IMR-90 (cell line): Measurements from ENCODE around the gene BMPER. TPM values are rescaled to one million over a fixed set of nuclear protein-coding genes. Genes with fewer than 3 reads are reported as not detected.

Source experiments
- ATAC-seq: fragments of 200-7000 bp; cut with Tn5 transposase; 2 replicates; pipeline ENCODE4 v1.9.1; 2020; ENCODE audit warnings: low read depth, mild to moderate bottlenecking, moderate library complexity
- BruUV-seq: library from RNA; stranded (reverse); fragments of 400-500 nt; replicated peaks from 2 replicates; lab custom pipeline; 2021; lab: Mats Ljungman, UMichigan
- CTCF ChIA-PET: fragments of 300-600 bp; formaldehyde crosslinking; extraction: SDS; loops from one replicate; lab custom pipeline; 2021; ENCODE audit warnings: antibody characterized with exemption; lab: Yijun Ruan, JAX
- POLR2A ChIA-PET: fragments of 300-600 bp; sonication (Branson Sonifier 250); formaldehyde crosslinking; loops from one replicate; lab custom pipeline; 2022; ENCODE audit warnings: antibody characterized with exemption; ENCODE audit not compliant: unreplicated experiment; lab: Charles Lee
- DNase-seq: peaks from one replicate; pipeline ENCODE4 v3.0.0; 2013
- H2AFZ ChIP-seq: replicated peaks from 2 replicates; pipeline ENCODE3; 2013; ENCODE audit warnings: low read length, mild to moderate bottlenecking; ENCODE audit not compliant: poor library complexity
- H2AK5ac ChIP-seq: 2 replicates; pipeline ENCODE4 v1.6.1; 2013; ENCODE audit warnings: low read depth, low read length, inconsistent platforms
- H2AK9ac ChIP-seq: replicated peaks from 2 replicates; pipeline ENCODE3; 2013; ENCODE audit warnings: mild to moderate bottlenecking, low read depth, low read length, moderate library complexity; ENCODE audit not compliant: poor library complexity
- H2BK120ac ChIP-seq: 2 replicates; pipeline ENCODE4 v1.6.1; 2013; ENCODE audit warnings: low read depth, low read length, inconsistent platforms
- H2BK15ac ChIP-seq: 3 replicates; pipeline ENCODE4 v1.6.1; 2013; ENCODE audit warnings: low read depth, low read length, inconsistent platforms
- H2BK20ac ChIP-seq: 2 replicates; pipeline ENCODE4 v1.6.1; 2013; ENCODE audit warnings: low read depth, mild to moderate bottlenecking, inconsistent platforms, low read length, moderate library complexity
- H2BK5ac ChIP-seq: 2 replicates; pipeline ENCODE4 v1.6.1; 2013; ENCODE audit warnings: mild to moderate bottlenecking, low read depth, low read length, inconsistent platforms; ENCODE audit not compliant: poor library complexity, severe bottlenecking
- H3K14ac ChIP-seq: replicated peaks from 2 replicates; pipeline ENCODE4 v1.6.1; 2013; ENCODE audit warnings: low read depth, low read length, inconsistent platforms
- H3K18ac ChIP-seq: 2 replicates; pipeline ENCODE4 v1.6.1; 2013; ENCODE audit warnings: low read depth, low read length, control low read depth
- H3K23ac ChIP-seq: 2 replicates; pipeline ENCODE4 v1.6.1; 2013; ENCODE audit warnings: low read depth, low read length, inconsistent platforms
- H3K27ac ChIP-seq: 2 replicates; pipeline ENCODE4 v1.5.1; 2013; ENCODE audit warnings: mild to moderate bottlenecking, control low read depth, low read length; ENCODE audit not compliant: insufficient read depth
- H3K27me3 ChIP-seq: 2 replicates; pipeline ENCODE4 v1.6.1; 2013; ENCODE audit warnings: low read length; ENCODE audit not compliant: control insufficient read depth, insufficient read depth
- H3K36me3 ChIP-seq: 2 replicates; pipeline ENCODE4 v1.6.1; 2013; ENCODE audit warnings: low read length, mixed read lengths; ENCODE audit not compliant: control insufficient read depth, insufficient read depth
- H3K4ac ChIP-seq: 2 replicates; pipeline ENCODE4 v1.6.1; 2013; ENCODE audit warnings: low read depth, low read length, inconsistent platforms
- H3K4me1 ChIP-seq: 2 replicates; pipeline ENCODE4 v1.6.1; 2013; ENCODE audit warnings: low read length, mixed read lengths; ENCODE audit not compliant: control insufficient read depth, insufficient read depth
- H3K4me2 ChIP-seq: 2 replicates; pipeline ENCODE4 v1.6.1; 2013; ENCODE audit warnings: low read depth, mild to moderate bottlenecking, control low read depth, low read length, moderate library complexity
- H3K4me3 ChIP-seq: 2 replicates; pipeline ENCODE4 v1.5.1; 2013; ENCODE audit warnings: low read depth, mild to moderate bottlenecking, control low read depth, low read length, moderate library complexity; ENCODE audit not compliant: insufficient read depth
- H3K56ac ChIP-seq: 2 replicates; pipeline ENCODE4 v1.6.1; 2013; ENCODE audit warnings: low read length, inconsistent platforms; ENCODE audit not compliant: insufficient read depth; ENCODE audit errors: extremely low read depth
- H3K79me1 ChIP-seq, 2 experiments: 2 replicates each; pipeline ENCODE4 v1.6.1; 2013; ENCODE audit warnings: low read length in 2 of 2, inconsistent platforms in 1 of 2, low read depth in 1 of 2
- H3K9ac ChIP-seq: 2 replicates; pipeline ENCODE4 v1.6.1; 2013; ENCODE audit warnings: low read depth, low read length, control low read depth
- H3K9me1 ChIP-seq: 2 replicates; pipeline ENCODE4 v1.6.1; 2013; ENCODE audit warnings: low read length, inconsistent platforms; ENCODE audit not compliant: insufficient read depth
- H3K9me3 ChIP-seq: 2 replicates; pipeline ENCODE4 v1.6.1; 2013; ENCODE audit warnings: low read length; ENCODE audit not compliant: control insufficient read depth, insufficient read depth
- H4K20me1 ChIP-seq: 2 replicates; pipeline ENCODE4 v1.6.1; 2013; ENCODE audit warnings: low read length, inconsistent platforms; ENCODE audit not compliant: insufficient read depth
- H4K5ac ChIP-seq: 2 replicates; pipeline ENCODE4 v1.6.1; 2013; ENCODE audit warnings: mild to moderate bottlenecking, low read depth, low read length, control low read depth
- H4K8ac ChIP-seq, 2 experiments: 2 replicates each; pipeline ENCODE4 v1.6.1; 2013; ENCODE audit warnings: low read depth in 2 of 2, low read length in 2 of 2, control low read depth in 1 of 2, inconsistent platforms in 1 of 2
- H4K91ac ChIP-seq: 2 replicates; pipeline ENCODE4 v1.6.1; 2013; ENCODE audit warnings: low read depth, low read length, inconsistent platforms; ENCODE audit not compliant: insufficient read depth
- CEBPB ChIP-seq: IDR thresholded peaks from 2 replicates; pipeline ENCODE4 v1.6.1; 2012; ENCODE audit warnings: low read depth, low read length, improper control_type of control experiment
- MAFK ChIP-seq: IDR thresholded peaks from 2 replicates; pipeline ENCODE4 v1.6.1; 2012; ENCODE audit warnings: low read depth, low read length, improper control_type of control experiment
- MAZ ChIP-seq: IDR thresholded peaks from 2 replicates; pipeline ENCODE4 v1.6.1; 2012; ENCODE audit warnings: low read depth, mild to moderate bottlenecking, low read length, improper control_type of control experiment, moderate library complexity, borderline replicate concordance
- MXI1 ChIP-seq: IDR thresholded peaks from 2 replicates; pipeline ENCODE4 v1.6.1; 2012; ENCODE audit warnings: low read depth, mild to moderate bottlenecking, low read length, moderate library complexity, borderline replicate concordance
- NFE2L2 ChIP-seq: fragments of 150-350 bp; IDR thresholded peaks from 2 replicates; pipeline ENCODE4 v1.6.1; 2016; ENCODE audit warnings: low read depth, mild to moderate bottlenecking, low read length
- POLR2A ChIP-seq: IDR thresholded peaks from 2 replicates; pipeline ENCODE4 v1.6.1; 2012; ENCODE audit warnings: mild to moderate bottlenecking, low read depth, low read length
- RFX5 ChIP-seq: IDR thresholded peaks from 2 replicates; pipeline ENCODE4 v1.8.0; 2012; ENCODE audit warnings: low read depth, mild to moderate bottlenecking, low read length, moderate library complexity
- WGBS, 2 experiments: methylation state at CpG; one replicate each; pipeline versions ENCODE4 v1.1.5 to v1.1.7; 2013; ENCODE audit warnings: missing lambda C conversion rate in 2 of 2; ENCODE audit not compliant: insufficient read length in 1 of 2; ENCODE audit errors: extremely low coverage in 2 of 2; 5-methylcytosine and 5-hydroxymethylcytosine counted together
- dilution Hi-C: fragments of 300-500 bp; cut with HindIII; formaldehyde crosslinking; loops from one replicate; pipeline ENCODE4 v1.14.3; 2018; ENCODE audit warnings: low sequenced_read_pairs; ENCODE audit not compliant: unreplicated experiment
- in situ Hi-C: fragments of 300-500 bp; cut with MboI; formaldehyde crosslinking; loops from 3 replicates; pipeline ENCODE4 v1.14.3; 2019; ENCODE audit warnings: low sequenced_read_pairs, inconsistent platforms, mixed read lengths
- intact Hi-C: fragments of 100-400 bp; cut with micrococcal nuclease; formaldehyde crosslinking; loops from 2 replicates; pipeline ENCODE4 v1.10.0; 2022
- polyA plus RNA-seq, 3 experiments: library from polyadenylated mRNA; depleted of rRNA; stranded (reverse); fragments of >200 nt; gene quantifications; 2 replicates each; pipeline ENCODE4 v1.2.3, GENCODE V29; 2012; ENCODE audit warnings: low replicate concordance in 1 of 3
- total RNA-seq: library from RNA; depleted of rRNA; stranded (reverse); fragments of >200 nt; gene quantifications from 2 replicates; pipeline ENCODE4 v1.2.3, GENCODE V29; 2012
- TF ChIP-seq, protein P1 (sequence below): fragments of 150-350 bp; IDR thresholded peaks from 2 replicates; pipeline ENCODE4 v1.6.1; 2016; ENCODE audit warnings: low read depth, mild to moderate bottlenecking, low read length, moderate library complexity, borderline replicate concordance
- TF ChIP-seq, protein P2 (sequence below): conservative IDR thresholded peaks from 2 replicates; pipeline ENCODE4 v1.5.1; 2012; ENCODE audit warnings: mild to moderate bottlenecking, low read depth, low read length, improper control_type of control experiment
- TF ChIP-seq, protein P3 (sequence below): fragments of 150-350 bp; IDR thresholded peaks from 2 replicates; pipeline ENCODE4 v1.6.1; 2017; ENCODE audit warnings: mild to moderate bottlenecking, antibody characterized with exemption, low read length, low read depth

Gene BMPER
- total and polyA plus RNA-seq, 2 of the 4 experiments (the other 2 are of a cell fraction) = 6.2 to 7.9 TPM

GRCh38 chr7:34128762-34129161 lies 223.4 kb downstream of the BMPER start:
- no peak overlapping the region for H2BK15ac ChIP-seq
- WGBS, 2 experiments = no CpG with 5 or more reads among the region's 5 CpGs
- H3K23ac ChIP-seq = no peak overlapping the region
- H3K56ac ChIP-seq = no peak overlapping the region
- no peak overlapping the region for H2AK5ac ChIP-seq
- TF ChIP-seq MAZ (no peak), CEBPB (no peak), MAFK (no peak), RFX5 (no peak), POLR2A (no peak), NFE2L2 (no peak), MXI1 (no peak)
- TF ChIP-seq, protein P1, sequence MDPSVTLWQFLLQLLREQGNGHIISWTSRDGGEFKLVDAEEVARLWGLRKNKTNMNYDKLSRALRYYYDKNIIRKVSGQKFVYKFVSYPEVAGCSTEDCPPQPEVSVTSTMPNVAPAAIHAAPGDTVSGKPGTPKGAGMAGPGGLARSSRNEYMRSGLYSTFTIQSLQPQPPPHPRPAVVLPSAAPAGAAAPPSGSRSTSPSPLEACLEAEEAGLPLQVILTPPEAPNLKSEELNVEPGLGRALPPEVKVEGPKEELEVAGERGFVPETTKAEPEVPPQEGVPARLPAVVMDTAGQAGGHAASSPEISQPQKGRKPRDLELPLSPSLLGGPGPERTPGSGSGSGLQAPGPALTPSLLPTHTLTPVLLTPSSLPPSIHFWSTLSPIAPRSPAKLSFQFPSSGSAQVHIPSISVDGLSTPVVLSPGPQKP = no peak
- TF ChIP-seq, protein P2, sequence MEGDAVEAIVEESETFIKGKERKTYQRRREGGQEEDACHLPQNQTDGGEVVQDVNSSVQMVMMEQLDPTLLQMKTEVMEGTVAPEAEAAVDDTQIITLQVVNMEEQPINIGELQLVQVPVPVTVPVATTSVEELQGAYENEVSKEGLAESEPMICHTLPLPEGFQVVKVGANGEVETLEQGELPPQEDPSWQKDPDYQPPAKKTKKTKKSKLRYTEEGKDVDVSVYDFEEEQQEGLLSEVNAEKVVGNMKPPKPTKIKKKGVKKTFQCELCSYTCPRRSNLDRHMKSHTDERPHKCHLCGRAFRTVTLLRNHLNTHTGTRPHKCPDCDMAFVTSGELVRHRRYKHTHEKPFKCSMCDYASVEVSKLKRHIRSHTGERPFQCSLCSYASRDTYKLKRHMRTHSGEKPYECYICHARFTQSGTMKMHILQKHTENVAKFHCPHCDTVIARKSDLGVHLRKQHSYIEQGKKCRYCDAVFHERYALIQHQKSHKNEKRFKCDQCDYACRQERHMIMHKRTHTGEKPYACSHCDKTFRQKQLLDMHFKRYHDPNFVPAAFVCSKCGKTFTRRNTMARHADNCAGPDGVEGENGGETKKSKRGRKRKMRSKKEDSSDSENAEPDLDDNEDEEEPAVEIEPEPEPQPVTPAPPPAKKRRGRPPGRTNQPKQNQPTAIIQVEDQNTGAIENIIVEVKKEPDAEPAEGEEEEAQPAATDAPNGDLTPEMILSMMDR = no peak
- TF ChIP-seq, protein P3, sequence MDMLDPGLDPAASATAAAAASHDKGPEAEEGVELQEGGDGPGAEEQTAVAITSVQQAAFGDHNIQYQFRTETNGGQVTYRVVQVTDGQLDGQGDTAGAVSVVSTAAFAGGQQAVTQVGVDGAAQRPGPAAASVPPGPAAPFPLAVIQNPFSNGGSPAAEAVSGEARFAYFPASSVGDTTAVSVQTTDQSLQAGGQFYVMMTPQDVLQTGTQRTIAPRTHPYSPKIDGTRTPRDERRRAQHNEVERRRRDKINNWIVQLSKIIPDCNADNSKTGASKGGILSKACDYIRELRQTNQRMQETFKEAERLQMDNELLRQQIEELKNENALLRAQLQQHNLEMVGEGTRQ = no peak
- H2AFZ ChIP-seq = no peak overlapping the region
- H2BK120ac ChIP-seq = no peak overlapping the region
- no peaks in the 10 kb centered on the region for H4K20me1 ChIP-seq
- DNase-seq (peak; percentile 61), ATAC-seq (no peak)
- no TSS peak for BruUV-seq
- no peak overlapping the region for H3K18ac ChIP-seq
- H3K4ac ChIP-seq = no peak overlapping the region
- no peak overlapping the region for H4K5ac ChIP-seq
- no peaks in the 10 kb centered on the region for H3K9me1 ChIP-seq
- peaks cover 2% of the 10 kb centered on the region; the same call in 1 of the 2 replicates for H3K9me3 ChIP-seq
- H2BK5ac ChIP-seq = no peak overlapping the region
- no peak overlapping the region for H3K4me2 ChIP-seq
- H3K27me3 ChIP-seq = no peaks in the 10 kb centered on the region
- H3K9ac ChIP-seq = no peak overlapping the region
- H3K4me1 ChIP-seq = peaks cover 11% of the 10 kb centered on the region; the same call in 1 of the 2 replicates
- no peaks in the 10 kb centered on the region for H3K36me3 ChIP-seq
- no peak overlapping the region for H4K8ac ChIP-seq
- no peak overlapping the region for H2BK20ac ChIP-seq
- ChIA-PET POLR2A (no interaction called here), CTCF (no interaction called here)
- no peak overlapping the region for H3K14ac ChIP-seq
- intact Hi-C loops = no loop called here
- H3K27ac ChIP-seq = no peak overlapping the region
- dilution Hi-C loops = no loop called here
- no peak overlapping the region for H3K4me3 ChIP-seq
- in situ Hi-C loops = no loop called here
- H3K79me1 ChIP-seq = no peaks in the 10 kb centered on the region
- H2AK9ac ChIP-seq = no peak overlapping the region
- no peak overlapping the region for H4K91ac ChIP-seq
